OCI-LY7 (cell line): ENCODE results near the gene RPS15. TPM values are rescaled to one million over a fixed set of nuclear protein-coding genes. Genes with fewer than 3 reads are reported as not detected.

ENCODE experiments used
- BruUV-seq: library from RNA; stranded (reverse); fragments of 400-500 nt; replicated peaks from 2 replicates; lab custom pipeline; 2021; lab: Mats Ljungman, UMichigan
- CTCF ChIA-PET: fragments of 300-600 bp; sonication (Branson Sonifier 250); formaldehyde crosslinking; loops from one replicate; lab custom pipeline; 2022; ENCODE audit warnings: antibody characterized with exemption; ENCODE audit not compliant: unreplicated experiment; lab: Charles Lee
- POLR2A ChIA-PET: fragments of 300-600 bp; sonication (Branson Sonifier 250); formaldehyde crosslinking; loops from one replicate; lab custom pipeline; 2022; ENCODE audit warnings: antibody characterized with exemption; lab: Charles Lee
- DNase-seq: peaks from one replicate; pipeline ENCODE4 v3.0.0-alpha.2; 2015; ENCODE audit warnings: low spot score
- H2AFZ ChIP-seq: fragments of 200-600 bp; sonication (generic), shearing (Covaris generic); 2 replicates; pipeline ENCODE4 v1.6.1; 2014; ENCODE audit warnings: mild to moderate bottlenecking, antibody characterized with exemption, low read length, moderate library complexity
- H3K27ac ChIP-seq: fragments of 200-600 bp; sonication (generic); 2 replicates; pipeline ENCODE4 v1.5.1; 2014; ENCODE audit warnings: mixed run types, low read depth, mild to moderate bottlenecking, moderate library complexity, low read length, inconsistent platforms; ENCODE audit not compliant: poor library complexity, severe bottlenecking
- H3K36me3 ChIP-seq: fragments of 200-600 bp; sonication (generic); 2 replicates; pipeline ENCODE4 v1.6.1; 2014; ENCODE audit warnings: mild to moderate bottlenecking, antibody characterized with exemption, low read length, moderate library complexity, mixed read lengths; ENCODE audit not compliant: insufficient read depth
- H3K4me1 ChIP-seq: fragments of 200-600 bp; sonication (generic); 2 replicates; pipeline ENCODE4 v1.5.1; 2014; ENCODE audit warnings: mild to moderate bottlenecking, low read length; ENCODE audit not compliant: insufficient read depth, poor library complexity, severe bottlenecking
- H3K4me2 ChIP-seq: fragments of 200-600 bp; sonication (generic); 2 replicates; pipeline ENCODE4 v1.6.1; 2014; ENCODE audit warnings: mild to moderate bottlenecking, low read length
- H3K4me3 ChIP-seq: fragments of 200-600 bp; sonication (generic); 2 replicates; pipeline ENCODE4 v1.5.1; 2014; ENCODE audit warnings: mild to moderate bottlenecking, low read depth, low read length; ENCODE audit not compliant: poor library complexity, severe bottlenecking
- H3K79me2 ChIP-seq: fragments of 200-600 bp; sonication (generic); 2 replicates; pipeline ENCODE4 v1.6.1; 2016; ENCODE audit warnings: low read depth, mild to moderate bottlenecking, low read length, moderate library complexity, mixed read lengths; ENCODE audit not compliant: insufficient read depth
- H3K9me2 ChIP-seq: fragments of 200-600 bp; sonication (generic); 2 replicates; pipeline ENCODE4 v1.6.1; 2016; ENCODE audit warnings: mild to moderate bottlenecking, low read length, mixed read lengths; ENCODE audit not compliant: insufficient read depth
- H3K9me3 ChIP-seq: fragments of 200-600 bp; sonication (generic); 2 replicates; pipeline ENCODE4 v1.6.1; 2014; ENCODE audit warnings: mild to moderate bottlenecking, mixed run types, low read length, mixed read lengths
- H4K20me1 ChIP-seq: fragments of 200-600 bp; sonication (generic); 2 replicates; pipeline ENCODE4 v1.6.1; 2014; ENCODE audit warnings: mild to moderate bottlenecking, antibody characterized with exemption, low read length, moderate library complexity, mixed read lengths; ENCODE audit not compliant: insufficient read depth
- CTCF ChIP-seq: fragments of 200-600 bp; sonication (generic); conservative IDR thresholded peaks from 2 replicates; pipeline ENCODE4 v1.5.1; 2014; ENCODE audit warnings: mild to moderate bottlenecking, antibody characterized with exemption, low read length, moderate library complexity, mixed read lengths
- EZH2phosphoT487 ChIP-seq: fragments of 200-600 bp; sonication (generic); IDR thresholded peaks from 2 replicates; pipeline ENCODE4 v1.6.1; 2018; ENCODE audit warnings: low read depth, borderline replicate concordance, mild to moderate bottlenecking, mixed run types, antibody characterized with exemption, low read length, moderate library complexity, mixed read lengths
- intact Hi-C: fragments of 100-400 bp; cut with micrococcal nuclease; formaldehyde crosslinking; loops from one replicate; pipeline ENCODE4 v1.10.0; 2022; ENCODE audit not compliant: unreplicated experiment
- total RNA-seq, 2 experiments: library from RNA; depleted of rRNA in 1 of 2; stranded (reverse); fragments of >200 nt in 1 of 2; shearing (Covaris generic) in 1 of 2; gene quantifications; 2 replicates each; pipeline ENCODE4 v1.2.3, GENCODE V29; 2014 to 2022

RPS15 gene
- total RNA-seq, 2 experiments from 2014 or later, result 1,860 to 2,068 TPM

- no peak overlapping the region for H3K27ac ChIP-seq
- no peaks in the 10 kb centered on the region for H3K79me2 ChIP-seq
- H3K36me3 ChIP-seq, result no peaks in the 10 kb centered on the region
- ChIA-PET POLR2A (interaction anchor here (0.7 kb wide), 1 partner anchor 52 kb away, joined by 7 read pairs; no protein-coding TSS in a partner anchor), CTCF (no interaction called here)
- no peak for DNase-seq
- H3K9me2 ChIP-seq, result no peaks in the 10 kb centered on the region
- no peak overlapping the region for H2AFZ ChIP-seq
- H3K9me3 ChIP-seq, result no peaks in the 10 kb centered on the region
- intact Hi-C loops, result no loop called here
- peaks cover 1% of the 10 kb centered on the region for H3K4me1 ChIP-seq
- BruUV-seq, result no TSS peak
- H3K4me2 ChIP-seq, result no peak overlapping the region
- no peaks in the 10 kb centered on the region for H4K20me1 ChIP-seq
- no peak for TF ChIP-seq CTCF
- no peak for TF ChIP-seq EZH2phosphoT487
- no peak overlapping the region for H3K4me3 ChIP-seq
Observed at GRCh38 chr19:1465191-1466016, 27.2 kb downstream of the RPS15 start.

- TF ChIP-seq CTCF (no peak), EZH2phosphoT487 (no peak)
- ChIA-PET CTCF (no interaction called here), POLR2A (no interaction called here)
- no peak overlapping the region for H2AFZ ChIP-seq
- BruUV-seq, result no TSS peak
- peaks cover 1% of the 10 kb centered on the region; the same call in 1 of the 2 replicates for H4K20me1 ChIP-seq
- no peaks in the 10 kb centered on the region for H3K36me3 ChIP-seq
- H3K9me3 ChIP-seq, result no peaks in the 10 kb centered on the region
- H3K9me2 ChIP-seq, result no peaks in the 10 kb centered on the region
- peaks cover 8% of the 10 kb centered on the region for H3K4me1 ChIP-seq
- H3K4me3 ChIP-seq, result no peak overlapping the region
- intact Hi-C loops, result no loop called here
- no peak overlapping the region for H3K4me2 ChIP-seq
- no peak overlapping the region for H3K27ac ChIP-seq
- DNase-seq, result no peak
- H3K79me2 ChIP-seq, result no peaks in the 10 kb centered on the region
Observed at GRCh38 chr19:1466018-1466460, 27.8 kb downstream of the RPS15 start.
